WTC11 (cell line): ENCODE measurements around the gene RANBP17. TPM values are rescaled to one million over a fixed set of nuclear protein-coding genes. Genes with fewer than 3 reads are reported as not detected.

Source experiments
- ATAC-seq: fragments of 200-7000 bp; cut with Tn5 transposase; 2 replicates; pipeline ENCODE4 v1.10.0; 2021; ENCODE audit warnings: mild to moderate bottlenecking, moderate library complexity
- CTCF ChIA-PET: fragments of 300-600 bp; sonication (Branson Sonifier 250); formaldehyde crosslinking; loops from one replicate; lab custom pipeline; 2021; ENCODE audit warnings: antibody characterized with exemption; lab: Charles Lee
- POLR2A ChIA-PET: fragments of 350-600 bp; sonication (Branson Sonifier 250); formaldehyde crosslinking; loops from one replicate; lab custom pipeline; 2021; ENCODE audit warnings: antibody characterized with exemption; lab: Charles Lee
- DNase-seq: peaks from one replicate; pipeline ENCODE4 v3.0.0; 2021; ENCODE audit warnings: low spot score
- H3K27ac Mint-ChIP-seq: 2 replicates; pipeline ENCODE4 v1.8.0; 2021; ENCODE audit warnings: mixed read lengths
- H3K27me3 Mint-ChIP-seq: 2 replicates; pipeline ENCODE4 v1.8.0; 2021; ENCODE audit warnings: low read depth, mild to moderate bottlenecking, moderate library complexity, mixed read lengths
- H3K36me3 Mint-ChIP-seq: 2 replicates; pipeline ENCODE4 v1.8.0; 2021; ENCODE audit warnings: mixed read lengths
- H3K4me1 Mint-ChIP-seq: 2 replicates; pipeline ENCODE4 v1.8.0; 2022; ENCODE audit warnings: mixed read lengths
- H3K4me3 Mint-ChIP-seq: 2 replicates; pipeline ENCODE4 v1.8.0; 2021; ENCODE audit warnings: mild to moderate bottlenecking, moderate library complexity, mixed read lengths
- H3K9me3 Mint-ChIP-seq: 2 replicates; pipeline ENCODE4 v1.8.0; 2021; ENCODE audit warnings: mixed read lengths
- AFF4 ChIP-seq: sonication (generic); formaldehyde crosslinking; IDR thresholded peaks from 2 replicates; pipeline ENCODE4 v1.8.1; 2023; ENCODE audit warnings: mild to moderate bottlenecking, missing genetic modification reagents, borderline replicate concordance
- ATF6 ChIP-seq: sonication (generic); formaldehyde crosslinking; IDR thresholded peaks from 2 replicates; pipeline ENCODE4 v1.8.1; 2023; ENCODE audit warnings: mild to moderate bottlenecking, missing genetic modification reagents
- CREB1 ChIP-seq: sonication (generic); formaldehyde crosslinking; IDR thresholded peaks from 2 replicates; pipeline ENCODE4 v1.8.0; 2023; ENCODE audit warnings: mild to moderate bottlenecking, missing genetic modification reagents
- ELF4 ChIP-seq: sonication (generic); formaldehyde crosslinking; IDR thresholded peaks from 2 replicates; pipeline ENCODE4 v1.8.1; 2022; ENCODE audit warnings: low read depth, mild to moderate bottlenecking, moderate library complexity, missing genetic modification reagents
- HMGA2 ChIP-seq: fragments of 250-450 bp; sonication (Bioruptor Pico); IDR thresholded peaks from 2 replicates; pipeline ENCODE4 v1.4.0; 2021; ENCODE audit warnings: mild to moderate bottlenecking, moderate library complexity
- HMGXB4 ChIP-seq: sonication (generic); formaldehyde crosslinking; IDR thresholded peaks from 2 replicates; pipeline ENCODE4 v1.8.1; 2023; ENCODE audit warnings: mild to moderate bottlenecking, moderate library complexity, missing genetic modification reagents
- MAX ChIP-seq: sonication (generic); formaldehyde crosslinking; IDR thresholded peaks from 2 replicates; pipeline ENCODE4 v1.8.0; 2022; ENCODE audit warnings: mild to moderate bottlenecking, missing genetic modification reagents
- MXD4 ChIP-seq: fragments of 250-450 bp; sonication (Bioruptor Pico); IDR thresholded peaks from 2 replicates; pipeline ENCODE4 v1.8.0; 2021; ENCODE audit warnings: mild to moderate bottlenecking, moderate library complexity, borderline replicate concordance
- NFE2L1 ChIP-seq: sonication (generic); formaldehyde crosslinking; IDR thresholded peaks from 2 replicates; pipeline ENCODE4 v1.8.1; 2023; ENCODE audit warnings: missing genetic modification reagents
- NR3C1 ChIP-seq: sonication (generic); formaldehyde crosslinking; conservative IDR thresholded peaks from 2 replicates; pipeline ENCODE4 v1.8.1; 2023; ENCODE audit warnings: low read depth, mild to moderate bottlenecking, missing genetic modification reagents
- RELA ChIP-seq: sonication (generic); formaldehyde crosslinking; IDR thresholded peaks from 2 replicates; pipeline ENCODE4 v1.8.1; 2022; ENCODE audit warnings: missing genetic modification reagents, mild to moderate bottlenecking, borderline replicate concordance
- SMAD4 ChIP-seq: sonication (generic); formaldehyde crosslinking; IDR thresholded peaks from 2 replicates; pipeline ENCODE4 v1.8.0; 2022; ENCODE audit warnings: mild to moderate bottlenecking, missing genetic modification reagents
- SOX15 ChIP-seq: fragments of 250-450 bp; sonication (Bioruptor Pico); IDR thresholded peaks from 2 replicates; pipeline ENCODE4 v1.9.0; 2021; ENCODE audit warnings: mild to moderate bottlenecking
- TEAD1 ChIP-seq: sonication (generic); formaldehyde crosslinking; IDR thresholded peaks from 2 replicates; pipeline ENCODE4 v1.8.0; 2022; ENCODE audit warnings: mild to moderate bottlenecking, missing genetic modification reagents
- TEAD4 ChIP-seq: sonication (generic); formaldehyde crosslinking; IDR thresholded peaks from 2 replicates; pipeline ENCODE4 v1.8.0; 2022; ENCODE audit warnings: mild to moderate bottlenecking, missing genetic modification reagents
- ZNF121 ChIP-seq: sonication (generic); formaldehyde crosslinking; IDR thresholded peaks from 2 replicates; pipeline ENCODE4 v1.8.0; 2023; ENCODE audit warnings: missing genetic modification reagents
- ZNF396 ChIP-seq: fragments of 250-450 bp; sonication (Bioruptor Pico); IDR thresholded peaks from 2 replicates; pipeline ENCODE4 v1.8.0; 2021; ENCODE audit warnings: mild to moderate bottlenecking, moderate library complexity, borderline replicate concordance
- total RNA-seq: library from RNA; stranded (reverse); gene quantifications from 3 replicates; pipeline ENCODE4 v1.2.3, GENCODE V29; 2021
- TF ChIP-seq, protein P1 (sequence below): sonication (generic); formaldehyde crosslinking; IDR thresholded peaks from 2 replicates; pipeline ENCODE4 v1.8.0; 2022; ENCODE audit warnings: mild to moderate bottlenecking, missing genetic modification reagents
- TF ChIP-seq, protein P2 (sequence below): sonication (generic); formaldehyde crosslinking; IDR thresholded peaks from 2 replicates; pipeline ENCODE4 v1.8.1; 2022; ENCODE audit warnings: missing genetic modification reagents, borderline replicate concordance
- TF ChIP-seq, protein P3 (sequence below): fragments of 250-450 bp; sonication (Bioruptor Pico); IDR thresholded peaks from 2 replicates; pipeline ENCODE4 v2.1.2; 2022; ENCODE audit warnings: mild to moderate bottlenecking, moderate library complexity

RANBP17 gene
- total RNA-seq, 1 experiment from 2014 or later, result 23.1 TPM

DNA sequence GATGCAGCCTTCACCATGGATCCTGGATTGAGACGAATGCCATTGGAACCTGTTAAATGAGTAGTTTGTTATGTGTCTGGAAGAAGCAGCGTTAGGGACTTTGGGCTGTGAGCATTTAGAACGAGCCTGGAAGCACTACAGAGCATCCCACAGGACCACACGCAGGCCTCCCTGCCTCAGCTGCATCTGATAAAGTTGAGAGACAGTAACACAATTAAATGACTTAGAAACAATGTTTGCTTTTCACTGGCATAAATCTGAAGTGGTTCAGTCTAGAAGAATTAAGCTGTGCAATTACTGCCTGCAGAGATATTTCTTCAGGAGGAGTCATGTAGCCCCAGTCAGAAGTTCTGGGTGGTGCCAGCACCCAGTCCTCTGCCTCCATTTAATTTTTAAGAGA, 437.4 kb downstream of the RANBP17 start (continued):
- no peak for TF ChIP-seq NR3C1
- no peak for TF ChIP-seq AFF4
- TF ChIP-seq CREB1 (CRISPR knock-in tag), result no peak
- no peak for TF ChIP-seq RELA (CRISPR knock-in tag)
- no peak for TF ChIP-seq SMAD4
- TF ChIP-seq ZNF121 (CRISPR knock-in tag), result no peak
- TF ChIP-seq NFE2L1 (CRISPR knock-in tag), result no peak
- TF ChIP-seq MAX, result no peak
- TF ChIP-seq HMGXB4 (CRISPR knock-in tag), result no peak
- TF ChIP-seq, protein P1, sequence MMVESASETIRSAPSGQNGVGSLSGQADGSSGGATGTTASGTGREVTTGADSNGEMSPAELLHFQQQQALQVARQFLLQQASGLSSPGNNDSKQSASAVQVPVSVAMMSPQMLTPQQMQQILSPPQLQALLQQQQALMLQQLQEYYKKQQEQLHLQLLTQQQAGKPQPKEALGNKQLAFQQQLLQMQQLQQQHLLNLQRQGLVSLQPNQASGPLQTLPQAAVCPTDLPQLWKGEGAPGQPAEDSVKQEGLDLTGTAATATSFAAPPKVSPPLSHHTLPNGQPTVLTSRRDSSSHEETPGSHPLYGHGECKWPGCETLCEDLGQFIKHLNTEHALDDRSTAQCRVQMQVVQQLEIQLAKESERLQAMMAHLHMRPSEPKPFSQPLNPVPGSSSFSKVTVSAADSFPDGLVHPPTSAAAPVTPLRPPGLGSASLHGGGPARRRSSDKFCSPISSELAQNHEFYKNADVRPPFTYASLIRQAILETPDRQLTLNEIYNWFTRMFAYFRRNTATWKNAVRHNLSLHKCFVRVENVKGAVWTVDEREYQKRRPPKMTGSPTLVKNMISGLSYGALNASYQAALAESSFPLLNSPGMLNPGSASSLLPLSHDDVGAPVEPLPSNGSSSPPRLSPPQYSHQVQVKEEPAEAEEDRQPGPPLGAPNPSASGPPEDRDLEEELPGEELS, result no peak

DNA sequence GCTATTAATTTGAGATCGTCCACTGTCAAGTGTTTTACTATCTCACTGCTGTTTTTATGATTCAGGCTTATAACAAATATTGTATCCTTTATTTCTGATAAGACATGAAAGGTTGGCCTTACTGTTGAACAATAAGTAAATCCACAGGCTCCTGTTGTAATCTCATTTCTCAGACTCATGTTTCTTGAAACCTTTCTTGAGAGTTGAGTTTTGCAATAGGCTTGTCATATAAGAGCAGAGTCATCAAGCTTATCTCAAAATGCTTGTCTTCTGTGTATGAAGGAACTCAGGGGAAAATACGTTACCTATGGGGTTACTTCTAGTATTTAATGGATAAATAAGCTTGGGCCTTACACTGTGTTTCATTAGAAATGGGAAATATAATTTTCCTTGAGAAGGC, 438.0 kb downstream of the RANBP17 start:
- ChIA-PET POLR2A (no interaction called here), CTCF (no interaction called here)
- H3K27ac Mint-ChIP-seq, result no peak overlapping the region
- DNase-seq (no peak), ATAC-seq (no peak)
- H3K4me3 Mint-ChIP-seq, result no peak overlapping the region
- no peaks in the 10 kb centered on the region for H3K9me3 Mint-ChIP-seq
- H3K36me3 Mint-ChIP-seq, result no peaks in the 10 kb centered on the region; the same call in 1 of the 2 replicates
- peaks cover 6% of the 10 kb centered on the region; the same call in 1 of the 2 replicates for H3K4me1 Mint-ChIP-seq
- TF ChIP-seq ZNF396 (CRISPR knock-in tag), result no peak
- TF ChIP-seq SOX15 (CRISPR knock-in tag), result no peak
- TF ChIP-seq, protein P2, sequence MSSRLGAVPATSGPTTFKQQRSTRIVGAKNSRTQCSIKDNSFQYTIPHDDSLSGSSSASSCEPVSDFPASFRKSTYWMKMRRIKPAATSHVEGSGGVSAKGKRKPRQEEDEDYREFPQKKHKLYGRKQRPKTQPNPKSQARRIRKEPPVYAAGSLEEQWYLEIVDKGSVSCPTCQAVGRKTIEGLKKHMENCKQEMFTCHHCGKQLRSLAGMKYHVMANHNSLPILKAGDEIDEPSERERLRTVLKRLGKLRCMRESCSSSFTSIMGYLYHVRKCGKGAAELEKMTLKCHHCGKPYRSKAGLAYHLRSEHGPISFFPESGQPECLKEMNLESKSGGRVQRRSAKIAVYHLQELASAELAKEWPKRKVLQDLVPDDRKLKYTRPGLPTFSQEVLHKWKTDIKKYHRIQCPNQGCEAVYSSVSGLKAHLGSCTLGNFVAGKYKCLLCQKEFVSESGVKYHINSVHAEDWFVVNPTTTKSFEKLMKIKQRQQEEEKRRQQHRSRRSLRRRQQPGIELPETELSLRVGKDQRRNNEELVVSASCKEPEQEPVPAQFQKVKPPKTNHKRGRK (CRISPR knock-in tag), result no peak
- TF ChIP-seq, all 79 proteins: peak for 0
- H3K27me3 Mint-ChIP-seq, result peaks cover 57% of the 10 kb centered on the region

DNA sequence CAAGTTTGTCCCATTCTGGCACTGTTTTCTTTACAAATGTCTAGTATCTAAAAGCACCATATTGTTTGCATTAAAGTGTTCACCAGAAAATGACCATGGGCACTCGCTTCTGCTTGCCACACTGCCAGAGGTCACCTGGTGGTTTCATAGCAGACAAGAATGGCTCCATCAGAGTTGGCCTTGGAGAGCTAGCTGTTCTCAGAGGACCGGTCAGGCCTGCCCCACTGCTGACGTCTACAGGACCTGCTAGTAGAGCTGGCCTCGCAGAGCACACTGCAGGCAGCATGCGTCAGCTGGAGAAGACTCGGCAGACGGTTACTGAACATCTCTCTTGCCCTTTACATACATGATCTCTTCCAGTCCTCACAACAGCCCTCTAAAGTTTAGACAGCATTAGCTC, 438.5 kb downstream of the RANBP17 start:
- H3K4me3 Mint-ChIP-seq, result no peak overlapping the region
- POLR2A ChIA-PET, result no interaction called here
- peaks cover 62% of the 10 kb centered on the region for H3K27me3 Mint-ChIP-seq

More for the DNA sequence above, 438.5 kb downstream of the RANBP17 start:
- Mint-ChIP-seq H3K27ac (no peak overlapping the region), H3K36me3 (no peaks in the 10 kb centered on the region; the same call in 1 of the 2 replicates)
- CTCF ChIA-PET, result no interaction called here
- no peak for TF ChIP-seq TEAD4
- no peak for TF ChIP-seq HMGA2 (CRISPR knock-in tag)
- no peak for TF ChIP-seq MXD4 (CRISPR knock-in tag)
- TF ChIP-seq ELF4 (CRISPR knock-in tag), result no peak
- no peak for TF ChIP-seq ATF6 (CRISPR knock-in tag)
- TF ChIP-seq, protein P3, sequence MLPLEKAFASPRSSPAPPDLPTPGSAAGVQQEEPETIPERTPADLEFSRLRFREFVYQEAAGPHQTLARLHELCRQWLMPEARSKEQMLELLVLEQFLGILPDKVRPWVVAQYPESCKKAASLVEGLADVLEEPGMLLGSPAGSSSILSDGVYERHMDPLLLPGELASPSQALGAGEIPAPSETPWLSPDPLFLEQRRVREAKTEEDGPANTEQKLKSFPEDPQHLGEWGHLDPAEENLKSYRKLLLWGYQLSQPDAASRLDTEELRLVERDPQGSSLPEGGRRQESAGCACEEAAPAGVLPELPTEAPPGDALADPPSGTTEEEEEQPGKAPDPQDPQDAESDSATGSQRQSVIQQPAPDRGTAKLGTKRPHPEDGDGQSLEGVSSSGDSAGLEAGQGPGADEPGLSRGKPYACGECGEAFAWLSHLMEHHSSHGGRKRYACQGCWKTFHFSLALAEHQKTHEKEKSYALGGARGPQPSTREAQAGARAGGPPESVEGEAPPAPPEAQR (CRISPR knock-in tag), result no peak
- no peak for TF ChIP-seq TEAD1 (CRISPR knock-in tag)
- TF ChIP-seq, all 79 proteins: peak for 0
- ATAC-seq, result no peak
- no peaks in the 10 kb centered on the region for H3K9me3 Mint-ChIP-seq
- peaks cover 6% of the 10 kb centered on the region; the same call in 1 of the 2 replicates for H3K4me1 Mint-ChIP-seq
- no peak for DNase-seq
